ENCODE data around the gene GLRX5. TPM values are rescaled to one million over a fixed set of nuclear protein-coding genes. Genes with fewer than 3 reads are reported as not detected.
"Not testable (repeated sequence)": the region's sequence is repeated elsewhere in the genome, so short reads cannot be mapped to it uniquely, and the experiment has no call there.

GLRX5 gene
- total and polyA plus RNA-seq, 2 experiments from 2014 or later: 50.2 to 181 TPM

DNA sequence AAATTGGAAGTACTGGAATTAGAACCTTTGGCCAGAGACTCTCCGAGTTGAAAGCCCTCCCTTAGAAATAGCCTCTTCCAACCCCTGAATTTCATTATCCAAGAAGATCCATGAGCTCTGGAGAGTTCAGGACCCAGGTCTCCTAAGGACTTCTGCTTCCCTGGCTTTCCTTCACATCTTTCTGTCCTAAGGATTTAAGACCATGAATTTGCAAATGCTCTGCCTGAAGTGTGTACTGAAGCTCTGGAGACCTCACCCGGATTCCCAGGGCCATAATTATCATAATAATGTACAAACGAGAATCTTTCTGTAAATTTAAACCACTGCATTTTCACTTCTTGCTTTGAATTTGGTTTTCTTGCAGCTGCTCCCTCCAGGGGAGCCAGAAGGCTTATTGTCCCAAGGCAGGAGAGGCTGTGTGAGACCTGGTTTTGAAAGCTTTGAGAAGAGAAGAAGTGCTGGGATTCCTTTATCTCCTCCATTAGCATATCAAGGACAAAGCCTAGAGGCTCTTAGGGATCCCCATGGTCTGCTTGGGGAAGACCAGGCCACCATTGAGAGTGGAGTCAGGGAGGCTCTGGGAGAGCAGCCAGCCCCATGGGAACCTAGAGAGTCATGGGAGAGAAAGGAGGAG lies 41.1 kb downstream of the GLRX5 start:
- Histone ChIP-seq H3K4me1 (ENCODE audit: low read depth) (no peaks in the 10 kb centered on the region), H3K4me3 (no peak overlapping the region), H3K9me3 (ENCODE audit: low read depth) (no peaks in the 10 kb centered on the region), H3K27ac (no peak overlapping the region), H3K27me3 (no peaks in the 10 kb centered on the region), H3K36me3 (no peaks in the 10 kb centered on the region)
- DNase-seq (ENCODE audit: low read depth in 1 of 2, low spot score in 1 of 2): no peak
- TF ChIP-seq, protein P1, sequence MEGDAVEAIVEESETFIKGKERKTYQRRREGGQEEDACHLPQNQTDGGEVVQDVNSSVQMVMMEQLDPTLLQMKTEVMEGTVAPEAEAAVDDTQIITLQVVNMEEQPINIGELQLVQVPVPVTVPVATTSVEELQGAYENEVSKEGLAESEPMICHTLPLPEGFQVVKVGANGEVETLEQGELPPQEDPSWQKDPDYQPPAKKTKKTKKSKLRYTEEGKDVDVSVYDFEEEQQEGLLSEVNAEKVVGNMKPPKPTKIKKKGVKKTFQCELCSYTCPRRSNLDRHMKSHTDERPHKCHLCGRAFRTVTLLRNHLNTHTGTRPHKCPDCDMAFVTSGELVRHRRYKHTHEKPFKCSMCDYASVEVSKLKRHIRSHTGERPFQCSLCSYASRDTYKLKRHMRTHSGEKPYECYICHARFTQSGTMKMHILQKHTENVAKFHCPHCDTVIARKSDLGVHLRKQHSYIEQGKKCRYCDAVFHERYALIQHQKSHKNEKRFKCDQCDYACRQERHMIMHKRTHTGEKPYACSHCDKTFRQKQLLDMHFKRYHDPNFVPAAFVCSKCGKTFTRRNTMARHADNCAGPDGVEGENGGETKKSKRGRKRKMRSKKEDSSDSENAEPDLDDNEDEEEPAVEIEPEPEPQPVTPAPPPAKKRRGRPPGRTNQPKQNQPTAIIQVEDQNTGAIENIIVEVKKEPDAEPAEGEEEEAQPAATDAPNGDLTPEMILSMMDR (IDR thresholded peaks at IDR 0.05; ENCODE audit: low read depth, low read length): no peak

DNA sequence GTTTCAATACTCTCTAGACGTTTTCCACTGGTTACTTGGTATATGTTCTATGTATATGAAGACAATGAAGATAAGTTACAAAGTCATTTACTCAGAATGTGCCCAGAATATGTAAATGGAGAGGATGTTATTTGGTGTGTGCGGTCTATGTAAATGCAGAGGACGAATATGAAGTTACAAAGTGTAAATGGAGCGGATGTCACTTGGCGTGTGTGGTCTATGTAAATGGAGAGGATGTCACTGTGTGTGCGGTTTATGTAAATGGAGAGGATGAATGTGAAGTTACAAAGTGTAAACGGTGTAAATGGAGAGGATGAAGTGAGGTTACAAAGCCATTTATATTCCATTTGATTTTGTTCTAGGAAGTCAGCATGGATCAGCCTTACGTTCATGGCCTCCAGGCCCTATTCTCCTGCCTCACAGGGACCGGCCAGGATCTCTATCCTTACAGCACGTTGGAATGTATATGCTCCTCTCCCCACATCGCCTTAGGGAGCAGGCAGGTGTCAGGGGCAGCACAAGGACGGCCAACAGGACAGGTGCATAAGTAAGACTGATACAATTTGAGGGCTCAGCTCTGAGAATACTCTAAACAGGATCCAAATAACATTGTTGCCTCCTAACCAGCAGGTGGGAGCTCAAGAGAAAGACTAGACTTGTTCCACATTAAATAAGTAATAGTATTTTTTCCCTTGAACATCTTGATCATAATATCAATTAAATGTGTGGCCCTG lies 42.4 kb downstream of the GLRX5 start:
- H3K27me3 ChIP-seq: no peaks in the 10 kb centered on the region
- no peaks in the 10 kb centered on the region for H3K4me1 ChIP-seq (ENCODE audit: low read depth)
- TF ChIP-seq, protein P1 (IDR thresholded peaks at IDR 0.05; ENCODE audit: low read depth, low read length): no peak
- no peak overlapping the region for H3K27ac ChIP-seq
- no peaks in the 10 kb centered on the region for H3K9me3 ChIP-seq (ENCODE audit: low read depth)
- DNase-seq (ENCODE audit: low read depth in 1 of 2, low spot score in 1 of 2): no peak
- H3K4me3 ChIP-seq: no peak overlapping the region
- H3K36me3 ChIP-seq: no peaks in the 10 kb centered on the region

DNA sequence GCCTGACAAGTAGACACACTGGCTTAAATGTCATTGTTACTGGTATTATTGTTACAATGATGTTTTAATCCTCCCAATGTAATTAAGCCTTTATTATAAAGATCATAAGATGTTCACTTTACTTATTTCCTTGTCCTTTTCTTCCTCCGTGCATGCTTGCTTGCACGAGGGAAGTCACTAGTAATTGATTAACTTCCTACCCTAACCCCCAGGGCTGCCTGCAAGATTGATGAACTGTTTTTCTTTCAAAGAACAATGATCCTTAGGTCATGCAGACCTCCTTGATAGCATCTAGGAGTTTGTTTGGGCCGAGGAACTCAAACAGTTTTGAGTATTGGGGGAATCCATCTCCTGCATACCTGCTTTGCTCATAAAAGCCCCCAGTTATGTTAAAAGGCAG lies 43.0 kb downstream of the GLRX5 start:
- no peak overlapping the region for H3K27ac ChIP-seq
- no peaks in the 10 kb centered on the region for H3K27me3 ChIP-seq
- H3K9me3 ChIP-seq (ENCODE audit: low read depth): no peaks in the 10 kb centered on the region
- DNase-seq (ENCODE audit: low read depth in 1 of 2, low spot score in 1 of 2): no peak
- no peaks in the 10 kb centered on the region for H3K4me1 ChIP-seq (ENCODE audit: low read depth)
- H3K36me3 ChIP-seq: no peaks in the 10 kb centered on the region
- TF ChIP-seq, protein P1 (IDR thresholded peaks at IDR 0.05; ENCODE audit: low read depth, low read length): no peak
- H3K4me3 ChIP-seq: no peak overlapping the region

DNA sequence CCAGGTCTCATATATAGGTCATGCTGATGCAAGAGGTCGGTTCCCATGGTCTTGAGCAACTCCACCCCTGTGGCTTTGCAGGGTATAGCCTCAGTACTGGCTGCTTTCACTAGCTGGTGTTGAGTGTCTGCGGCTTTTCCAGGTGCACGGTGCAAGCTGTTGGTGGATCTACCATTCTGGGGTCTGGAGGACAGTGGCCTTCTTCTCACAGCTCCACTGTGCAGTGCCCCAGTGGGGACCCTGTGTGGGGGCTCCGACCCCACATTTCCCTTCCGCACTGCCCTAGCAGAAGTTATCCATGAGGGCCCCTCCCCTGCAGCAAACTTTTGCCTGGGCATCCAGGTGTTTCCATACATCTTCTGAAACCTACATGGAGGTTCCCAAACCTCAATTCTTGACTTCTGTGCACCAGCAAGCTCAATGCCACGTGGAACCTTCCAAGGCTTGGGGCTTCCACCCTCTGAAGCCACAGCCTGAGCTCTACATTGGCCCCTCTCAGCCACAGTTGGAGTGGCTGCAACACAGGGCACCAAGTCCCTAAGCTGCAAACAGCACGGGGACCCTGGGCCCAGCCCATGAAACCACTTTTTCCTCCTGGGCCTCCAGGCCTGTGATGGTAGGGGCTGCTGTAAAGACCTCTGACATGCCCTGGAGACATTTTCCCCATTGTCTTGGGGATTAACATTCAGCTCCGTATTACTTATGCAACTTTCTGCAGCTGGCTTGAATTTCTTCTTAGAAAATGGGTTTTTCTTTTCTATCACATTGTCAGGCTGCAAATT lies 49.2 kb downstream of the GLRX5 start:
- H3K4me1 ChIP-seq (ENCODE audit: low read depth); H3K4me3 ChIP-seq; H3K27ac ChIP-seq: not testable (repeated sequence)

DNA sequence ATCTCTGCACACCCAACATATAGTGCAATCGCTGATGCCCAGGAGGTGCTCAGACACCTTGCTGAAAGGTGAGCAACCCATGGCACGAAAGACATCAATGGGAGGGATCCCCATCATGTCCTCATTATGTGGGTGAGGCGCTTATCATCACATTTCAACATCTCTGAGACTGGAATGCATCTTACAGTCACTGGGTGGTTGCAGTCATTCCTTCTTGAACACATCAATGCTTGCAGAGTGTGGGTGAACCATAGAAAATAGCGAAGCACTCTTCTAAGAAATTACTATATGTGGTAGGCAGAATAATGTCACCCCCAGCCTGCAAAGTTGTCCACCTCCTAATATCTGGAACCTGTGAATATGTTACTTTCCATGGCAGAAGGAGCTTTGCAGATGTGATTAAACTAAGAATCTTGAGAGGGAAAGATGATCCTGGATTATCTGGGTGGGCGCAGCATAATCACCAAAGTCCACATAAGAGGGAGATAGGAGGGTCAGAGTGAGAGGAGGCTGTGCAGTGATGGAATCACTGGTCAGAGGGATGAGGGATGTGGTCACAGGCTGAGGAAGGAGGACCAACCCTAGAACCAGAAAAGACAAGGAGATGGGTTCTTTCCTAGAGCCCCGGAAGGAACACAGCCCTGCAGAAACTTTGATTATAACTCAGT lies 51.2 kb downstream of the GLRX5 start:
- H3K9me3 ChIP-seq (ENCODE audit: low read depth): no peaks in the 10 kb centered on the region
- H3K27ac ChIP-seq: no peak overlapping the region
- no peak for DNase-seq (ENCODE audit: low read depth in 1 of 2, low spot score in 1 of 2)
- no peak overlapping the region for H3K4me3 ChIP-seq
- H3K36me3 ChIP-seq: no peaks in the 10 kb centered on the region
- no peaks in the 10 kb centered on the region for H3K4me1 ChIP-seq (ENCODE audit: low read depth)
- TF ChIP-seq, protein P1 (IDR thresholded peaks at IDR 0.05; ENCODE audit: low read depth, low read length): no peak
- no peaks in the 10 kb centered on the region for H3K27me3 ChIP-seq

More for the DNA sequence above, 49.2 kb downstream of the GLRX5 start:
- not testable (repeated sequence) for DNase-seq (ENCODE audit: low read depth in 1 of 2, low spot score in 1 of 2); H3K9me3 ChIP-seq (ENCODE audit: low read depth); H3K36me3 ChIP-seq; H3K27me3 ChIP-seq

DNA sequence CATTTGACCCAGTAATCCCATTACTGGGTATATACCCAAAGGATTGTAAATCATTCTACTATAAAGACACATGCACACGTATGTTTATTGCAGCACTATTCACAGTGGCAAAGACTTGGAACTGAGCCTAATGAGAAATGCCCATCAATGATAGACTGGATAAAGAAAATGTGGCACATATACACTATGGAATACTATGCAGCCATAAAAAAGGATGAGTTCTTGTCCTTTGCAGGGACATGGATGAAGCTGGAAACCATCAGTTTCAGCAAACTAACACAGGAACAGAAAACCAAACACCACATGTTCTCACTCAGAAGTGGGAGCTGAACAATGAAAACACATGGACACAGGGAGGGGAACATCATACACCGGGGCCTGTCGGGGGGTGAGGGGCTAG lies 56.3 kb downstream of the GLRX5 start:
- not testable (repeated sequence) for H3K4me3 ChIP-seq; H3K27ac ChIP-seq; H3K36me3 ChIP-seq; H3K27me3 ChIP-seq; H3K9me3 ChIP-seq (ENCODE audit: low read depth); H3K4me1 ChIP-seq (ENCODE audit: low read depth); DNase-seq (ENCODE audit: low read depth in 1 of 2, low spot score in 1 of 2)
